GM13977 (cell line): ENCODE data around the gene WDR6.

ENCODE experiments used
- DNase-seq: peaks from one replicate; pipeline ENCODE4 v3.0.0; 2012; ENCODE audit warnings: low spot score
- in situ Hi-C: fragments of 300-500 bp; cut with MboI; formaldehyde crosslinking; loops from one replicate; pipeline ENCODE4 v1.12.0; 2022; ENCODE audit warnings: low sequenced_read_pairs, low pct_unique_long_range_greater_than_20kb, mixed read lengths, inconsistent platforms; ENCODE audit not compliant: unreplicated experiment
- TF ChIP-seq, protein P1 (sequence below): IDR thresholded peaks from 2 replicates; pipeline ENCODE4 v1.5.1; 2012; ENCODE audit warnings: mild to moderate bottlenecking, control low read depth; ENCODE audit not compliant: insufficient read depth; ENCODE audit errors: extremely low read depth, missing control alignments

Gene WDR6

DNA sequence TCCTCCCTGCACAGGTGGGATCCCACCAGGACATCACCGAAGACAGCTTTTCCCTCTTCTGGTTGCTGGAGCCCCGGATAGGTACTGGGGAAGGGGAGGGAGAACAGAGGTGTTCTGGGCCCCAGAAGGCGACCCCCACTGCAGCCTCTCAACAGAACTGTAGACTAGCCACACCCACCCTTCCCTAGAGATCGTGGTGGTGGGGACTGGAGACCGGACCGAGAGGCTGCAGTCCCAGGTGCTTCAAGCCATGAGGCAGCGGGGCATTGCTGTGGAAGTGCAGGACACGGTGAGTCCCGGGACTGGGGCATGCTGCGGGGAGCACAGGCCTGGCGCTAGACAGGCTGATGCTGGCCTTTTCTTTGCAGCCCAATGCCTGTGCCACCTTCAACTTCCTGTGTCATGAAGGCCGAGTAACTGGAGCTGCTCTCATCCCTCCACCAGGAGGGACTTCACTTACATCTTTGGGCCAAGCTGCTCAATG is 15.5 kb downstream of the WDR6 start:
- no peak for DNase-seq
- TF ChIP-seq, protein P1, sequence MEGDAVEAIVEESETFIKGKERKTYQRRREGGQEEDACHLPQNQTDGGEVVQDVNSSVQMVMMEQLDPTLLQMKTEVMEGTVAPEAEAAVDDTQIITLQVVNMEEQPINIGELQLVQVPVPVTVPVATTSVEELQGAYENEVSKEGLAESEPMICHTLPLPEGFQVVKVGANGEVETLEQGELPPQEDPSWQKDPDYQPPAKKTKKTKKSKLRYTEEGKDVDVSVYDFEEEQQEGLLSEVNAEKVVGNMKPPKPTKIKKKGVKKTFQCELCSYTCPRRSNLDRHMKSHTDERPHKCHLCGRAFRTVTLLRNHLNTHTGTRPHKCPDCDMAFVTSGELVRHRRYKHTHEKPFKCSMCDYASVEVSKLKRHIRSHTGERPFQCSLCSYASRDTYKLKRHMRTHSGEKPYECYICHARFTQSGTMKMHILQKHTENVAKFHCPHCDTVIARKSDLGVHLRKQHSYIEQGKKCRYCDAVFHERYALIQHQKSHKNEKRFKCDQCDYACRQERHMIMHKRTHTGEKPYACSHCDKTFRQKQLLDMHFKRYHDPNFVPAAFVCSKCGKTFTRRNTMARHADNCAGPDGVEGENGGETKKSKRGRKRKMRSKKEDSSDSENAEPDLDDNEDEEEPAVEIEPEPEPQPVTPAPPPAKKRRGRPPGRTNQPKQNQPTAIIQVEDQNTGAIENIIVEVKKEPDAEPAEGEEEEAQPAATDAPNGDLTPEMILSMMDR = no peak
- in situ Hi-C loops = no loop called here

DNA sequence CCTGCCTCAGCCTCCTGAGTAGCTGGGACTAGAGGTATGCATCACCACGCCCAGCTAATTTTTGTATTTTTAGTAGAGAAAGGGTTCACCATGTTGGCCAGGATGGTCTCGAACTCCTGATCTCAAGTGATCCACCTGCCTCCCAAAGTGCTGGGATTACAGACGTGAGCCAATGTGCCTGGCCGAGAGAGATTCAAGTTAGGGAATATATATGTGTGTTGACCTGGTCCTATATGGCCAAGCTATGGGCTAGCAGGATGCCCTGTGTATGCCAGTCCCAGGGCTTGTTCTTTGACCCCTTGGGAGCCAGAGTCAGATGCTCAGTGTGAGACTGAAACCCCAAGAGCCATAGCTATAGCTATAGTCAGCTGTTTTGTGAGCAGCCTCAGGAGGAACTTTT is 16.6 kb downstream of the WDR6 start:
- DNase-seq = no peak
- TF ChIP-seq, protein P1 = no peak
- in situ Hi-C loops = no loop called here

DNA sequence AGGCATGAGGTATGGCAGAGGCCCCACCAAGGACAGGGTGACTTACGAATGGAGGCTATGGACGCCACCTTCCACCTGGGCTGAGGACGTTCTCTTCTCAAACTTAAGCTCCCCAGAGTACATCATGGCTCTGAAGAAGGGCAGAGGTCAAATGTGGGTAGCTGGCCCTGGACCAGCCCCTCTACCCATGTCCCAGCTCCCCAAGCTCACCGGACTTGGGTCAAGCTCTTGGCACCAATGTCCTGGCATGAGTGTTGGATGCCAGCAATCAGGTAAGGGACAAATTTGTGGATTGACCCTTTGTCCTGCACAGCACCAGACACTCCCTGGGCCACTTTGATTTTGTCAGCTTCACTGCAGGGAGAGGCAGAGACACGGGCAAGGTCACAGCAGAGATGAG is 17.3 kb downstream of the WDR6 start:
- TF ChIP-seq, protein P1 = no peak
- in situ Hi-C loops = no loop called here
- DNase-seq = no peak

DNA sequence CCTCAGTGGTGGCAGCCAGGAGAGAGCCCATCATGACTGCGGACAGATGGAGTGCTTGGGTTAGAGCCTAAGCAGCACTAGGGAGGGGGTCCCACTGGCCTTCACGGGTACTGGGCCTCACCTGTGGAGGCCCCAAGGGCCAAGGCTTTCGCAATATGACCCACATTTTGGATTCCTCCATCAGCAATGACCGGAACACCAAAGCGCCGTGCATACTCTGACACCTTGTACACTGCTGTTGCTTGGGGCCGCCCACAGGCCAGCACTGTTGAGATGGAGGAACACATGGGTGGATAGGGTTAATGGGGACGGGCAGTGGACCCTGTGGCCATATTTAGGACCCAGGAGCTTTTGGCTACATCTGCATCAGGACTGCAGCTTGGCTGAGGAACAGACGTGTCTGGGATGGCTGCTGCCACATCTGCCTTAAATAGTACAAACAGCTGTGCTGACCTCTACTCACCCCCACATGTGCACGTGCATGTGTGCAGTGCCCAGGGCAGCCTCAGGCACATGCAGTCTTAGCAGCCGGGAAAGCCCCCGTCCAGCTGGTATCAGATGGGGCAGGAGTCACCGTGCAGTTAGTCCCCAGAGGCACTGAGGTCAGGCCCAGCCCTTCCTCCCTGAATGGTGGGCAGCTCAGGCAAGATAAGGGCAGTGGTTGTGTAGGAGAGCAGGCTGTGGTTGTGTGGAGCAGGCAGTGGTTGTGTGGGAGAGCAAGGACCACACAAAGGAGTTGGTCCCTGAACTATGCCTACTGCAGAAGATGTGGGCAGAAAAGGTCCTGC is 18.0 kb downstream of the WDR6 start:
- TF ChIP-seq, protein P1 = no peak
- no peak for DNase-seq
- in situ Hi-C loops = no loop called here

DNA sequence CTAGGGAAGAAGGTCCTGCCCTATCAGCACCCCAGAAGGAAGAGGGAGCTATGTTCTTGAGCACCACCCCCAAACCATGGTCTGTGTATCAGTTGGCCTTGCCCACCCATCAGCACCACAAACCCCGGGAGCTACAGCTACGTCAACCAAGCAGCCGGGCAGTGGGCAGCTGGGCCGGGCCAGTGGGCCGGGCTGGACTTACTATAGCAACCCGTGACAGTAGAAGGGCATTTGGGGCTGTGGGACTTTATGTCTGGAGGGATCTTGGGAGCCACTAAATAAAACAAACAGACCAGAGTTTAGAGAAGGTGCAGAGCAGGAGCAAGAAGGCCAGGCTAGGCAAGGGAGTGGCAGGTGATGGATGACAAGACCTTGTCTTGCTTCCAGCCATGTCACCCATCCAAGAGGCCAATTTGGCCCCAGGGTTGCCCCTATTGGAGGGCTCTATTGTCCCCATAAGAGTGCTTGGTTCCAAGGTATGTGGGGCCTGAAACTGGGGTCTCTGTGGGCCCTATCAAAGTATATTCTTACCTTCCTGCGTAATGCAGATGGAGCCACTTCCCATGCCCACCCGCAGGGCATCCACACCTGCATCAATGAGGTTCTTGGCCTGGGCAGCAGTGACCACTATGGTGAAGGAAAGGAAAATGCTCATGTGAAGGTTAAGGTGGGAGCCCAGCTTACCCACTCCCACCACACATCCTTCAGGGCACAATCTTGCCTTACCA is 18.8 kb downstream of the WDR6 start:
- DNase-seq = no peak
- TF ChIP-seq, protein P1 = no peak
- in situ Hi-C loops = no loop called here

DNA sequence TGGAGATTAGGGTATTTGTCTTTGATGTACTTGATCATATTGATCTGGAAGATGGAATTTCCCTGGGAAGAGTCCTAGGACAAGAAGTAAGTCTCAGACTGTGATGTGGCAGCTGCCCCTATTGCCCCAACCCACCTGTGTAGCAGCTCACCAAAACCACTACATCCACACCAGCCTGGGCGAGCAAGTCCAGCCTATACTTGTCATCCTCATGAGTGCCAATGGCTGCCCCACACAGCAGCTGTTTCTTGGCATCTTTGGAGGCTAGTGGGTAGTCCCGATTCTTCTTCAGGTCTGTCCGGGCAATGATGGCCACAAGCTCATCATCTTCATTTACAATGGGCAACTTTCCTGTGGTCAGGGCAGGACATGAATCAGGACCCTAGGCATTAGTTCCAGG is 19.3 kb downstream of the WDR6 start:
- in situ Hi-C loops = no loop called here
- TF ChIP-seq, protein P1 = no peak

More for the DNA sequence above, 19.3 kb downstream of the WDR6 start:
- DNase-seq = no peak
